GM21528 (cell line): ENCODE results near the gene PLA2G4A.

Experiments used
- ATAC-seq: cut with Tn5 transposase; IDR thresholded peaks from one replicate; pipeline ENCODE4 v1.9.1; 2021; ENCODE audit warnings: mild to moderate bottlenecking, moderate library complexity; ENCODE audit not compliant: unreplicated experiment, low FRiP score

Gene PLA2G4A

DNA sequence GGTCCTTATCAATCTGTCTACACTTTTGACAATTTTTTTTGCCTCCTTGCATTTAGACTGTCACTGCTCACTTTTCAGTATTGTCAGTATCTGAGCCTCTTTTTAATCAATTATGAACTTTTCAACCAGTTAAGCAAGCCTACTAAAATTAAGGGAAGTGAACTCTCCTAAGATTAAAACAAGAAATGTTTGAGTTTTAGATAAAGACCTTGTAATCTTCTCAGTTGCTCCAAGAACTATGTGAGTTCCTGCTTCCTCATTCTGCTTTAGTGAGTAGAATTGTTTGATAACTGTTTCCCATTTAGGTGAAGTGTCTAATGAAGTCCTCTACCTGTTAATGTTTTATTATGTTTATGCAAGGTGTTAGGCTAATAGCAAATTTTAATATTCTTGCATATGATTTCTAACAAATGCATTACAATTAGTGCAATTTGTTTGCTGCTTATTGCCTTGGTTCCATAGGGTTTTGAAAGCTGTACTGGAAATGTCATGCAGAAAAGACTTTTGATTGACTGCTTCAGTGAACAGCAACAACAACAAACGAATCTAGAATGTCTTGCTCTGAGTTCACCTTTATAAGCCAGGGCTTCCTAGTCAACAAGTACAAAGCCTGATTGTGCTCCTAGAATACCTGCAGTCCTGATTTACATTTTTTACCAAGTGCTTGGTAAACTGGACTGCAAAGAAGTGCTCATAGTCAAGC lies 40.9 kb downstream of the PLA2G4A start:
- ATAC-seq, result no peak

DNA sequence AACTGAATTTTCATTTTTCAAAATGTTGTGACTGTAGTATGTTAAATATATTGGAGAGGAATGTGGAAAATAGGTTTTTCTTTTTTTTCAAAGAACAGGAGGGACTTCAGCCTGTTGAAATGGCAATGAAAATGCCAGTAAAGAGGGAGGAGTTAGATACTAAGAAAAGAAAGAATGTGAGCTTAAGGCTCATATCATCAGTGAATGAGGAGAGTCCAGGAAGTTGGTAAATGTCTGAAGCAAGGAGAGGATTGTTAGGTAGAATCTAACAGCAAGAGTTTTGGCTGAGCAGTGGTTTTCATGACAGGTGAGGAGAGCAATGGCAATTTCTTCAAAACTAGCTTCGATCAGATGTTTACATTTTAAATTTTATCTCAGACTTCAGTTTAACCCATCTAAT lies 43.0 kb downstream of the PLA2G4A start:
- no peak for ATAC-seq

DNA sequence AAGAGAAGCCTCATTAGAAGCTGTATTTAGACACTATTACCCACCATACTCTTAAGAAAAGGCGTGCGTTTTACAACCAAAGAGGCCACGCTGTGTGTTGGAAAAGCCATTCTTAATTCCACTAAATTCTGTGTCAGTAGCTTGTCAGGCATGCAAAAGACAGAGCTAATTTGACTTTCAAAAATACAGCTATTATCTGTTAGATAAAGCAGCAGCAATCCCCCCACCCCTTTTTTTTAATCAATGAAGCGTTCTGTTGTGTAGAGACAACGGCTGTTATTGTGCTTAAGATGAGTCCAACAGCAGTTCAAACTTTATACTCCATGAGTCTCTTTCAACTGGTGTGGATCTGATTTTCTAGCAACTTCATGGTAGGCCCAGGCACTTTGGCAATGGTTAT lies 43.5 kb downstream of the PLA2G4A start:
- ATAC-seq, result no peak

DNA sequence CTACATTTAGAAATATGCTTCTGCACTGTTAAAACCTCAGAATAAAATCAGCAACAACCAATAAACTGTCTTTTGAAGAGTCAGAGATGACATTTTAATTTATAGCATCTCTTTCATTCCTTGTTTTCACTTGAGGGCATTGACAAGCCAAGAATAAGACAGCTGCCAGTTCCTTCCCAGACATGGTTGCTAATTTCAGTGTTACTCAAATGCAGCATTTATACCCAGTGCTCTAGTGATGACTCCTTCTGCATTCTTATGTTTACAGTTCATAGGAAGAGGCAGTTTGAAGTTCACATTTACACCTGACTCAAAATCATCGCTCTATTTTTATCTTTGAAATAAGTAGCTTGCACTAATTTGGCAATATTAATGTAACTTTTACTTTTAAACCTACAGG lies 44.9 kb downstream of the PLA2G4A start:
- no peak for ATAC-seq

DNA sequence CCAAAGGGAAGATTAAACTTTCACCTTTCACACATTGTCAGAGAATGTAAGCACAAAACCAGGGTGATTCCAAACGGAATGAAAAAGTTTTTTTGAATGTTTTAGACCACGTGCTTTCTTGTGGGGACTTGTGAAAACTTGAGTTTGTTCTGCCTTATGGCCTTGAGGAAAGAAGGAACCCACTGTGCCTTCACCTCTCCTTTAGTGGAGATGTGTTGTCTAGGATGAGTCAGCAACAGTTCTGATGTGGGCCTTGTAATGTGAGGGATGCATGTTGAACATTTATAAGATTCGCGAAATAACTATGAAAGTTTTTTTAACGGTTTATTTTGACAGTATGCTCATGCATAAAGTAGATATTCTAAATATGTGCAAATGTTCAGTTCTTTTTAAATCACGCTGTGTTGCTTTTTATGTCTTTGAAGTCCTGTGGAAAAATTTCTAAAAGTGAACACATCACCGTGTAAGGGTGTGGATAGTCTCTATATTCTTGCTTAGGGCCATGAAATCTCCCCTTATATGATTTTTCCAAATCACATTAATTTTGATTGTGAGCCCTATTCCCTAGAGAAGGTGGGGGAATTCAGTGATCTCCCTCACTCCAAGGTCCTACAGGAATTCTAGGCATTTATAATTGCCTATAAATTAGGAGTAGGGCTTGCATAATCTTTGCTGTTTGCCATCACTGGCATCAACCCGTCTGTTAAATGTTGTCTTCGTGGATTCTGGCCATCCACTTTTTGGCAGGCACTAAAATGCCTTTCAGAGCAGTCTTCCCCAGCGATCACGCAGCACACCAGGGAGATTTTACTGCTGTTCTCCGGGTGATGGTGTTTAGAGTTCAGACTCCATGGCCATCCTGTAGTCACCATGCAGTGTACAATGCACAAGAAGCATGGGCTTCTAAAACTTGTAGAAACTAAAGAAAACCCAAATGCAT lies 47.4 kb downstream of the PLA2G4A start:
- ATAC-seq, result no peak

DNA sequence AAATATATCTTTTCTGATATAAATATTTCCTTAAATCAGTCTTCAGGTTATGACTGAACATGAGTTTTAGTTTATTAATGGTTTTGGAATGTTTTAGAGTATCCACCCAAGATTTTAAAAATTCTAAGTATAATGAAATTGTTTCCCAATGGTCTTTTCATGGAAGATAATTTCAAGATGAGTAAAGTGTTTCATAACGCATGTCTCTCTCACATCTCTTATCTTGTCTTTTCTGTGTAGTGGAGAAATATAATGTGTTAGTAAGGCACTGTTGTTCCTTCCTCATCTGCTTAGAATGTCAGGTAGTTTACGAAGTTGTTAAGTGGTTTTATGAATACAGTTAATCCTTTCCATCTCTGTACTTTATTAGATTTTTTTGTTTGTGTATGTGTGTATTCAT lies 49.6 kb downstream of the PLA2G4A start:
- ATAC-seq, result no peak

DNA sequence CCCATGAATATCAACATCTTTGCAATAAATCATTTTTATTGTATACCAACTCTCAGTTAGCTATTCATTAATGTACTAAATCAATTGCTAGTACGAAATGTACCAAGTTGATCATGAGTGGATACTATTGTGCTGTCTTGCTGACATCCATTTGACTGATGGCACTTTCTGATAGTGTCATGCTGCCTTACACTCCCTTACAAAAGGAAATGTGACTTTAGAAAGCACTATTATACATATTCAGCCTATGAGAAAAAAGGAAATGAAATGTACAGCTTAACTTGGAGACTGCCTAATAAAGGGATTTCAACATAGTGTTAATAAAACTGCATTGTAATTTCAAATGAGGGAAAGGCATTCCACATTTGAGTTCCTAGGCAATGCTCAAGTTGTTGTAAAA lies 52.2 kb downstream of the PLA2G4A start:
- ATAC-seq, result no peak

DNA sequence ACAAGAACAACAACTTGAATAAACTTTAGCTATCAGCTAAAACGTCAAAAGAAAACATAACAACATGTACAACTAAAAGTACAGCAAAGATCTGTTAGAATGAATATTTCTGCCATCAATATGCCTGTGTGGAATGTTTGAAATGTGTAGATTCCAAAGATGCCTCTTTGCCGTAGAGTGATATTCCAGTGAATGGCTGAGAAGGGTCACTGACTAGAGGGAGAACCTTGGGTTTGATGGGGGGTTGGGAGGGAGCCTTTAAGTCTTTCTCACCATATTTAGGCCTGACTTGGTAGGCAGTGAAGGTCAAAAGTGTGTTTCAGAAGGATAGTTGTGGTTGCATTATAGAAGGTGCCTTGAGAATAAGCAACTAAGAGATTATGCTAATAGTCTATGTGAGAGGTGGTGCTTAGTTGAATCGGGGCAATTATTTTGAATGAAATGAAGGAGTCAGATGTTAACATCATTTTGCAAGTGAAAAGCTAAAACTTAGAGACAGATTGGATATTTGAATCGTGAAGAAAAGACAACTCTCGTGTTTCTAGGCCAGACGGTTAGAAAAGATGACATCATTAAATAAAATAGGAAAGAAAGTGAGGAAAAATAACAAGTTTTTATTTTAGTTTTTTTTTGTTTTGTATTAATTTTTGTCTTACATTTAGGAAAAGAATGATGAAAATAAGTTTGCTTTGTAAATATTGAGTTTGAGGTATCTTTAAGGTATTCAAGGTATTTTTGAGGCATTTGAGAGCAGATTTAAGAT lies 53.8 kb downstream of the PLA2G4A start:
- ATAC-seq, result no peak

DNA sequence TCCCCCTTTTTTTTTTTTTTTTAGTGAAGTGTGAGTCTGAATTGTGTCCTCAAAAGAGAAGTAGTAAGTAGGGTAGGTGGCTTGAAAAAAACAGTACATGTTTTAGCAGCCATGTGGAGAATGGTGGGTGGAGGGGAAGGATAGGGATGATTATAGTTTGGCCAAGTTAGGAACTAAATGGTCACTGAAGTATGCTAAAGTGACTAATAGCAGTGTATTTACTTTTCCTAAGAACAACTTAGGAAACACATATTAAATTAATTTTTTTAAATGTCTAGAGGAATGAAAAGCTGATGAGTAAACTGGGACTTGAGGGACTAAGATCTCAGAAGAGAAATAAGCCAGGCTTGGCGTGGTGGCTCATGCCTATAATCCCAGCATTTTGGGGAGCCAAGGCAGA lies 55.5 kb downstream of the PLA2G4A start:
- ATAC-seq, result no peak

DNA sequence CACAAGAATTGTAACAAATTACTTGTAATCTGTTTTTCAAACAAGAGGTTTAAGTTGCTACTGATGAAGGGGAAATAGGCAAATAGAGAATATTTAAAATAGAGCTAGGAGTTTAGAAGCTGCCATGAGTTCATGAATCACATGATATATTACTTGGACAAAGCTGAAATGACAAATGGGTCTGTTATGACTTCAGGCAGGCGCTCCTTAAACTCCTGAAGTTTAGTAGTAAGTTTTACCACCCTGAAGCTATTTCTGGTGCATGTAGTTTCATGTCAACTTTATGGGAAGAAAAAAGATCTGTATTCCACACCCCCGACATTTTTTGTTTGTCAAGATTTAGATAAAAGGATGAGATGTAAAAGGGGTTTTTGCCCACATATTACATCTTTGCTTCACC lies 58.5 kb downstream of the PLA2G4A start:
- ATAC-seq, result no peak

DNA sequence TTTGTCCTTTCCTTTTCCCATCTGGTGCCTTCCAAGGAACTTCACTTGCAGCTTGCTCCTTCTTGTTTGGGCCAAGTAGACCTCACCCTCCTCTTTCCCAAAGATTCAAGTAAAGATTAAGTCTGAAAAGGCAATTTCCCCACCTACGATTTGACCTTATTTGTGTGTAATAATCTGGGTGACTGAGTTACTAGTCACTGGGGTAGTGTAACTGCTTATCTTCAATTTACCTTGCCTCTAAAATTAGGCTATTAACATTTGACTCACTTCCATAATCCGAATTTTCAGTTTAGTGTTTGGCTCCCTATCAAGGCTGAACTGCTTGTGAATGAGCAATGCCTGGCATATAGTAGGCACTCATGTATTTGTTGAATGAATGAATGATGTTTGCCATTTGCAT lies 59.6 kb downstream of the PLA2G4A start:
- ATAC-seq, result no peak

DNA sequence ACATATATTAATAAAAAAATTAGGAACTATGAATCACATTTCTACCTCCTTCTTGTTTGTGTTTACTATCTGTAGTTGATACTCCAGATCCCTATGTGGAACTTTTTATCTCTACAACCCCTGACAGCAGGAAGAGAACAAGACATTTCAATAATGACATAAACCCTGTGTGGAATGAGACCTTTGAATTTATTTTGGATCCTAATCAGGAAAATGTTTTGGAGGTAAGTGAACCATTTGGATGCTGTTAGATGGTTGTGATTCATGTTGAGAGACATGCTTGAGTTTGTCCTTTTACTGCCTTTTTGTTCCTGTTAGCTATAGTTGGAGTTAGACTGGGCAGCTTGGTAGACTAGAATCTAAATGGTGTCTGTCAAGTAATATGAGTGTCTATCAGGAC lies 64.2 kb downstream of the PLA2G4A start:
- ATAC-seq, result no peak

DNA sequence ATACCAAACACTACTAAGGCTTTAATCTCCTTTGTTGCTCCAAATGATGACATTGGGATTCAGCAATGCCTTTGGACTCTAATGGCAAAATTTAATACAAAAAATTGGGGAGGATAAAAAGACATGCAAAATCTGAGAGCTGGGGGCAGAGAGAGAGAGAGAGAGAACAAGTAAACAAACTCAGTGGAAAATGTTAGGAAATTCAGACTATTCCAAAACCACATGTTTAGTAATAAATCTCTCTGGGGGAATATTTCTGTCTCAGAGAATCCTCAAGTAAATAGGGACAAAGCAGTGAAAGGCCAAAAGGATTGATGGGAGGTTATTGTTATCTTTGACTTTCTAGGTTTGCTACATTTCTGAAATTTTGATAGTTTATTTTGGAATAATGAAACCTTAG lies 65.7 kb downstream of the PLA2G4A start:
- ATAC-seq, result no peak

DNA sequence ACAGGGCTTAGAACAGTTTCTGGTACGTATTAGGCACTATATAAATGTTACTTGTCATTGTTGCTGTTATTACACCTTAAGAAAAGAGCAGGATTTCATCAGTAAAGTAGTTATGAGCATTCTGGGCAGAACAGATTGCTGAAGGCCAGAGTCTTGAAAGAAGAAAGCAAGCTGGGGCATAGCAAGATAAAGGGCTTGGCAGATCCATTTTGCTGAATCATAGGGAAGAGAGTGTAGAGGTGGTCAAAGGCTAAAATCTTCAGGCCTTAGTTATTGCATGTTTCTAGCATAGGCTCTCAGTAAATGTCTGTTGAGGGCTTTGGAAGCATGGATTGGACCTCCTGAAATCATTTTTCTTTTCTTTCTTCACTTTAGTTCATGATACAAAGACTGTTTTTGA lies 67.5 kb downstream of the PLA2G4A start:
- ATAC-seq, result no peak

DNA sequence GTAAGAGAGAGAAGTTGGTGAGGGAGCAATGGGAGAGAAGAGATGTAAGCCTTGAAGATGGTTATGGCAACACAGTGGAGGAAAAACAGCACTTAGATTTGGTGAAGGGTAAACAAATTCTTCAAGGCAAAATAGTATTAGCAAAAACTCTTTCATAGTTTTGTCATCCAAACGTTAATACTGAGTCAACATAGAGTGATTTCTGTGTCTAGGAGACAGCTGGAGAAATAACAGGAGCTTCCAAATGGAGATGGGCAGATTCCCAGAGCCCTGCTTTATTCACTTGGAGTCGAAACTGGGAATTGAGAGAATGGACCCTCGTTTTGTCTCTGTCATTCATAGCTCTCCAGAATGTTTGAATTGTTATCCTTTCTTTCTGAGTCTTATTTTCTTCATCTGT lies 68.3 kb downstream of the PLA2G4A start:
- no peak for ATAC-seq

DNA sequence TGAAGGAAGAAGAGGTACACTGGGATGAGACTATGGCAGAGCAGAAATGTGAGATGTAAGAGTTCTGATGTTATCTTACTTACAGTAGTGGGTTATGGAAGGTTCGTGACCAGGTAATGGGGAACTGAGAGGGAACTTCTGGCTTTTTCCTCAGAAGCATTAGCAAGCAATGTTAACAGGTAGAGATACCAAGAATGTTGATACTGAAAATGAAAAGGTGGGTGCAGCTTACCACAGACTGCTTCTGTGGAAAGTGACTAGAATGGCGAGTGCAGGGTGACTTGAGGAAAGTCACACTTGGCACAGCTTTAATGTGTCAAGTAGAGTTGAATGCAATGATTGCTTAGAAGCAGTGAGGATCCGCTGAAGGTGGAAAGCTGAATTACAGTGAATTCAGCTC lies 70.8 kb downstream of the PLA2G4A start:
- peak; percentile 97 for ATAC-seq

DNA sequence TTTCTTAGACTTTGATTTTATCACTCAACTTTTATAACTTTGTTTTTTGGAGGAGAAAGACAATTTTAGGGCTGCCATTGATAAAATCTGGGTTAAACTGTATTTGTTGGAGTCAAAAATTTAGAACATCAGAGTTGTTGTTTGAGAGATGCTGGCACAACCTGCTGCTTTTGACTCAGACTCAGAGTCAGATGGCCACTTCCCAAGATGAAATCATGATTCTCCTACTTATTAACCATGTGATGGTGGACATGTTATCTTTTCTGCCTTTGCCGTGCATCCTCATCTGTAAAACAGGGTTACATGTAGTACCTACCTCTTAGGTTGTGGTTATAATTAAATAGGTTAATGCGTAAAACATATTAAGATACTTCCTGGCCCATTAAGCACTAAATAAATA lies 71.2 kb downstream of the PLA2G4A start:
- ATAC-seq, result no peak

DNA sequence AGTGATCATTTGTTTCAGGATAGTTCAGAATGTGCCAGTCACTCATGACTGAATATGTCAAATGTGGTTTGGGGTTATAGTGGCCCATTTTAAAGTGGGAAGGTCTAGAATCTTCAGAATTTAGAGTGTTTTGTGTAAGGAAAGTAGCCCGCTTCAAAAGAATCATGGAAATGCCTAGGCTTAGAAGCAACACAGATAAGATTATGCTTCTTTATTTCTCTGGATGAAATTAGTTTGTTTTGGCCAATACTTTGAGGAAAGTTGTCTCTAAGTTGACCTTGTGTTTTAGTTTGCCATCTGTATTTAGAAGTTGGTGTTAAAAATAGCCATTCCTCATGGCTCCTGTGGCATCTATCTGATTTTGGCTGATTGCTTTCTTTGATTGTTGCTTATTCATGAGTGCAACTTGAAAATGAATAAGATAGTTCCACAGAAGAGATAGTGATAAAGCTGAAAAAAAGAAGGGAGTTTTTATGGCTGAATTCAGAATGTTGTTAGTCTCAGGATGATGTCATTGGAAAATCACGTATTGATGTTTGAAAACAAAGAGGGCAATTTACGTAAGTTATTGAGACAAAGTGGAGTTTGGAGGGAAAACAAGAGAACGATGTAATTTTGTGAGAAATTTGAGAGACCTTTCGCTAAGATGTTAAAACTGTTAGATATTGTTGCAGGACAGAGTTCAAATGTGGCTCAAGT lies 71.9 kb downstream of the PLA2G4A start:
- ATAC-seq, result no peak

DNA sequence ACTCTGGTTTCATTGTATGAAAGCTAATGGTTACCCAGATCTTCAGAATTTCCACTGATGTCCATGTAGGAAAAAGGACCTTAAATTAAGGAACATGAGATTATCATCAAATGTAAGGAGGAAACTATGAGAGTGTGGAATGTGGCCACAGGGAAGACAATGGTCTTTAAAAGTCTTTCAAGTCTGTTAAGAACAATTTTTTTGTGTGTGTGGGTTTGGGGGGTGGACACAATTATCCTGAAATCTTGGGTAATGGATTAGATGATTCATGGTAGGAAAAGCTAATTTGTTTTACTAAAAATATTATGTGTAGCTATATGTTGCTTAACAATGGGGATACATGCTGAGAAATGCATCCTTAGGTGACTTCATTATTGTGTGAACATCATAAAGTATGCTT lies 72.9 kb downstream of the PLA2G4A start:
- ATAC-seq, result no peak

DNA sequence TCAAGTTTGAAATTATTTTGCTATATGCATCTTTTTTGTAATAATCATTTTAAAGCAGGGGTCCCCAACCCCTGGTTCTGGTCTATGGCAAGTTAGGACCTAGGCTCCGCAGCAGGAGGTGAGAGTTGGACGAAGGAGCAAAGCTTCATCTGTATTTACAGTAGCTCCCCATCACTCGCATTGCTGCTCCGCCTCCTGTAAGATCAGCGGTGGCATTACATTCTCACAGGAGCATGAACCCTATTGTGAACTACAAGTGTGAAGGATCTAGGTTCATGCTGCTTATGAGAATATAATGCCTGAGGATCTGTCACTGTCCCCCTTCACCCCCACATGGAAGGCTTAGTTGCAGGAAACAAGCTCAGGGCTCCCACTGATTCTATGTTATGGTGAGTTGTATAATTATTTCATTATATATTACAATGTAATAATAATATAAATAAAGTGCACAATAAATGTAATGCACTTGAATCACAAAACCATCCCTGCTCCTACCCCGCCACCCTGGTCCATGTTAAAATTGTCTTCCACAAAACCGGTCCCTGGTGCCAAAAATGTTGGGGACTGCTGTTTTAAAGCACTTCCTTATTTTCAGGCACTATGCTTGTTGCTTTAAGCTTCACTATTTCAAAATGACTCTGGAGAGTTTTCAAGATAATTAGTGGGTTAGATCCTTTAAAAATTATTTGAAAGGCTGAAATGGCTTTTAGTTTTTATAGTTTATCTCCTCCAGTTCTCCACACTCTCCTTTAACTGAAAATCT lies 74.8 kb downstream of the PLA2G4A start:
- ATAC-seq, result no peak
